SK-N-SH (cell line): ENCODE measurements around the gene LMNB1. TPM values are rescaled to one million over a fixed set of nuclear protein-coding genes. Genes with fewer than 3 reads are reported as not detected.

Experiments
- CTCF ChIA-PET: fragments of 300-600, 350-600 bp; formaldehyde crosslinking; extraction: SDS; loops from one replicate; lab custom pipeline; 2021; lab: Yijun Ruan, JAX
- POLR2A ChIA-PET: fragments of 350-600 bp; sonication (Branson Sonifier 250); formaldehyde crosslinking; extraction: SDS; loops from one replicate; lab custom pipeline; 2020; ENCODE audit warnings: antibody characterized with exemption, inconsistent platforms; lab: Yijun Ruan, JAX
- DNase-seq: peaks from one replicate; pipeline ENCODE4 v3.0.0; 2012
- H2AFZ ChIP-seq: fragments of 200-600 bp; sonication (generic); 2 replicates; pipeline ENCODE4 v1.8.1; 2016; ENCODE audit warnings: antibody characterized with exemption, mild to moderate bottlenecking, low read depth
- H3F3A ChIP-seq: fragments of 200-600 bp; sonication (generic); replicated peaks from 2 replicates; pipeline ENCODE3; 2016; ENCODE audit warnings: antibody characterized with exemption, mild to moderate bottlenecking; ENCODE audit not compliant: insufficient read depth
- H3K27ac ChIP-seq, 2 experiments: fragments of 200-500 bp in 1 of 2; fragments of 200-600 bp in 1 of 2; sonication (Bioruptor generic) in 1 of 2; sonication (generic), shearing (Covaris generic) in 1 of 2; 2 replicates each; pipeline versions ENCODE4 v1.5.1 to v1.6.1; 2014 to 2016; ENCODE audit warnings: low read depth in 2 of 2, inconsistent platforms in 1 of 2, low read length in 1 of 2, mild to moderate bottlenecking in 1 of 2, mixed read lengths in 1 of 2
- H3K27me3 ChIP-seq: fragments of 200-600 bp; sonication (generic), shearing (Covaris generic); 2 replicates; pipeline ENCODE4 v1.6.1; 2016; ENCODE audit warnings: mixed run types; ENCODE audit not compliant: insufficient read depth
- H3K36me3 ChIP-seq, 2 experiments: fragments of 200-500 bp in 1 of 2; fragments of 200-600 bp in 1 of 2; sonication (Bioruptor generic) in 1 of 2; sonication (generic) in 1 of 2; replicated peaks in 1 of 2; 2 replicates each; pipeline versions ENCODE3 to v1.5.1; 2014 to 2016; ENCODE audit warnings: low read length in 1 of 2, mild to moderate bottlenecking in 1 of 2; ENCODE audit not compliant: insufficient read depth in 2 of 2, control insufficient read depth in 1 of 2
- H3K4me1 ChIP-seq, 2 experiments: fragments of 200-500 bp in 1 of 2; fragments of 200-600 bp in 1 of 2; sonication (Bioruptor generic) in 1 of 2; sonication (generic), shearing (Covaris generic) in 1 of 2; 2 replicates each; pipeline versions ENCODE4 v1.5.1 to v1.6.1; 2014 to 2016; ENCODE audit warnings: low read depth in 1 of 2, low read length in 1 of 2, mixed run types in 1 of 2; ENCODE audit not compliant: insufficient read depth in 2 of 2, control insufficient read depth in 1 of 2
- H3K4me2 ChIP-seq: fragments of 200-600 bp; sonication (generic), shearing (Covaris generic); 2 replicates; pipeline ENCODE4 v1.6.1; 2017; ENCODE audit warnings: mixed run types
- H3K4me3 ChIP-seq, 2 experiments: fragments of 200-500 bp in 1 of 2; fragments of 200-600 bp in 1 of 2; sonication (Bioruptor generic) in 1 of 2; sonication (generic), shearing (Covaris generic) in 1 of 2; 2 replicates each; pipeline versions ENCODE4 v1.5.1 to v1.8.1; 2014 to 2016; ENCODE audit warnings: low read depth in 2 of 2, inconsistent platforms in 1 of 2, low read length in 1 of 2, mild to moderate bottlenecking in 1 of 2, mixed read lengths in 1 of 2, moderate library complexity in 1 of 2
- H3K79me2 ChIP-seq: fragments of 200-600 bp; sonication (generic); 2 replicates; pipeline ENCODE4 v1.8.1; 2017; ENCODE audit warnings: mild to moderate bottlenecking; ENCODE audit not compliant: insufficient read depth
- H3K9ac ChIP-seq: fragments of 200-600 bp; sonication (generic); 2 replicates; pipeline ENCODE4 v1.6.1; 2017; ENCODE audit warnings: mixed run types
- H3K9me2 ChIP-seq: fragments of 200-600 bp; sonication (generic); 2 replicates; pipeline ENCODE4 v1.6.1; 2017; ENCODE audit warnings: mixed run types
- H3K9me3 ChIP-seq: fragments of 200-600 bp; sonication (generic); 2 replicates; pipeline ENCODE4 v1.6.1; 2017; ENCODE audit warnings: mixed run types, mild to moderate bottlenecking, moderate library complexity
- H4K20me1 ChIP-seq: fragments of 200-600 bp; sonication (generic); 2 replicates; pipeline ENCODE4 v1.6.1; 2017; ENCODE audit warnings: mild to moderate bottlenecking, mixed run types; ENCODE audit not compliant: insufficient read depth
- ELF1 ChIP-seq: IDR thresholded peaks from 2 replicates; pipeline ENCODE4 v1.4.0; 2012
- EP300 ChIP-seq, 2 experiments: IDR thresholded peaks; 2 replicates each; pipeline versions ENCODE4 v1.4.0 to v1.6.1; 2012; ENCODE audit warnings: borderline replicate concordance in 1 of 2, low read depth in 1 of 2, low read length in 1 of 2
- EZH2phosphoT487 ChIP-seq: fragments of 200-600 bp; sonication (generic); IDR thresholded peaks from 2 replicates; pipeline ENCODE4 v1.6.1; 2017; ENCODE audit warnings: low read depth, mixed run types, mild to moderate bottlenecking, antibody characterized with exemption, moderate library complexity, borderline replicate concordance
- FOXJ3 ChIP-seq: sonication (generic); formaldehyde crosslinking; IDR thresholded peaks from 2 replicates; pipeline ENCODE4 v1.5.1; 2020; ENCODE audit warnings: mild to moderate bottlenecking, missing genetic modification reagents
- IRF3 ChIP-seq: fragments of 150-350 bp; IDR thresholded peaks from 2 replicates; pipeline ENCODE4 v1.6.1; 2016; ENCODE audit warnings: mild to moderate bottlenecking, low read depth, low read length
- JUND ChIP-seq: IDR thresholded peaks from 2 replicates; pipeline ENCODE4 v1.4.0; 2012
- MEF2A ChIP-seq: IDR thresholded peaks from 2 replicates; pipeline ENCODE4 v1.4.0; 2012; ENCODE audit warnings: low read depth, borderline replicate concordance
- MXI1 ChIP-seq: IDR thresholded peaks from 2 replicates; pipeline ENCODE4 v1.6.1; 2012; ENCODE audit warnings: mild to moderate bottlenecking, low read depth, low read length, improper control_type of control experiment
- PBX3 ChIP-seq: IDR thresholded peaks from 2 replicates; pipeline ENCODE4; 2012
- POLR2AphosphoS5 ChIP-seq: IDR thresholded peaks from 2 replicates; pipeline ENCODE4 v1.6.1; 2012; ENCODE audit warnings: low read depth, low read length
- RCOR1 ChIP-seq: fragments of 150-350 bp; IDR thresholded peaks from 2 replicates; pipeline ENCODE4 v1.6.1; 2017; ENCODE audit warnings: antibody characterized with exemption, low read length
- SIN3A ChIP-seq: IDR thresholded peaks from 2 replicates; pipeline ENCODE4 v1.6.1; 2012; ENCODE audit warnings: low read depth, mild to moderate bottlenecking, low read length, moderate library complexity, borderline replicate concordance
- TCF12 ChIP-seq: IDR thresholded peaks from 2 replicates; pipeline ENCODE4 v1.4.0; 2012
- USF1 ChIP-seq: IDR thresholded peaks from 2 replicates; pipeline ENCODE4 v1.4.0; 2012; ENCODE audit warnings: low read depth, borderline replicate concordance
- USF2 ChIP-seq: fragments of 150-350 bp; IDR thresholded peaks from 2 replicates; pipeline ENCODE4 v1.6.1; 2017; ENCODE audit warnings: antibody characterized with exemption, low read length, low read depth, borderline replicate concordance
- YY1 ChIP-seq: IDR thresholded peaks from 2 replicates; pipeline ENCODE4 v1.4.0; 2012; ENCODE audit warnings: low read depth, mild to moderate bottlenecking
- whole genome bisulfite sequencing: methylation state at CpG from one replicate; pipeline ENCODE4 v1.1.6; 2017; ENCODE audit warnings: low lambda C conversion rate; 5-methylcytosine and 5-hydroxymethylcytosine counted together
- polyA plus RNA-seq, 3 experiments: library from polyadenylated mRNA; depleted of rRNA; stranded (reverse); fragments of >200 nt; gene quantifications; 2 replicates each; pipeline ENCODE4 v1.2.3, GENCODE V29; 2012

The LMNB1 gene
- polyA plus RNA-seq, 1 of the 3 experiments (the other 2 are of a cell fraction) = 34.9 TPM

GRCh38 chr5:126736141-126736540, 40.8 kb upstream of the LMNB1 start:
- no peak for DNase-seq
- H3K9me2 ChIP-seq = no peaks in the 10 kb centered on the region
- H3K4me1 ChIP-seq = no peaks in the 10 kb centered on the region
- no peak overlapping the region for H3K9ac ChIP-seq
- no peaks in the 10 kb centered on the region for H3K79me2 ChIP-seq
- POLR2A ChIA-PET = no interaction called here
- H3F3A ChIP-seq = no peaks in the 10 kb centered on the region
- no peak overlapping the region for H3K27ac ChIP-seq
- CTCF ChIA-PET = interaction anchor here (0.6 to 1.3 kb wide), 2 partner anchors 12 to 61 kb away, joined by 3 read pairs; no protein-coding TSS in a partner anchor
- no peak overlapping the region for H3K4me2 ChIP-seq
- no peaks in the 10 kb centered on the region for H3K9me3 ChIP-seq
- H3K36me3 ChIP-seq = no peaks in the 10 kb centered on the region
- H3K4me3 ChIP-seq = no peak overlapping the region
- 74% methylated on average over 3 of the region's 3 CpGs for WGBS
- TF ChIP-seq MEF2A (no peak), USF1 (no peak), FOXJ3 (CRISPR knock-in tag) (no peak), USF2 (no peak), POLR2AphosphoS5 (no peak), JUND (no peak), RCOR1 (no peak), EP300 (IDR thresholded peaks at IDR 0.05; ENCODE audit: borderline replicate concordance in 1 of 2, low read depth in 1 of 2, low read length in 1 of 2) (no peak), YY1 (no peak), TCF12 (no peak), EZH2phosphoT487 (no peak), IRF3 (no peak), PBX3 (no peak), SIN3A (no peak), ELF1 (no peak), MXI1 (no peak)
- no peak overlapping the region; the same call in 1 of the 2 replicates for H2AFZ ChIP-seq
- H3K27me3 ChIP-seq = no peaks in the 10 kb centered on the region; the same call in 1 of the 2 replicates
- H4K20me1 ChIP-seq = no peaks in the 10 kb centered on the region
